DND-41 (cell line): ENCODE measurements around the gene PRKAR2B.

Source experiments
- CTCF ChIP-seq: IDR thresholded peaks from 2 replicates; pipeline ENCODE4 v1.5.1; 2012; ENCODE audit warnings: borderline replicate concordance, low read length, moderate library complexity, mild to moderate bottlenecking; ENCODE audit not compliant: poor library complexity, severe bottlenecking; ENCODE audit errors: extremely low read depth
- EZH2 ChIP-seq: IDR thresholded peaks from 3 replicates; pipeline ENCODE4 v1.6.1; 2012; ENCODE audit warnings: borderline replicate concordance, low read depth, mild to moderate bottlenecking, moderate library complexity, low read length, inconsistent platforms; ENCODE audit not compliant: severe bottlenecking

GRCh38 chr7:107020400-107020799, 24.1 kb upstream of the PRKAR2B start:
- TF ChIP-seq CTCF (no peak), EZH2 (no peak)
